ENCODE measurements around the gene CHURC1. TPM values are rescaled to one million over a fixed set of nuclear protein-coding genes. Genes with fewer than 3 reads are reported as not detected.
A peak's percentile ranks its signal among the peaks of the same experiment; 100 is the strongest.

The CHURC1 gene
- total and polyA plus RNA-seq, 2 of the 13 experiments (the other 11 are each of a cell fraction or from before 2014, with no cell fraction given): 41.1 to 74.4 TPM

GRCh38 chr14:64915029-64915424 lies 772 bp downstream of the CHURC1 start (continued):
- no peak for TF ChIP-seq ZNF329 (CRISPR knock-in tag; IDR thresholded peaks at IDR 0.05; ENCODE audit: low read depth)
- no peak for TF ChIP-seq AHR (CRISPR knock-in tag; IDR thresholded peaks at IDR 0.05)
- peak; percentile 94 for TF ChIP-seq ZNF770 (CRISPR knock-in tag; IDR thresholded peaks at IDR 0.05)
- TF ChIP-seq ZNF333 (CRISPR knock-in tag; IDR thresholded peaks at IDR 0.05; ENCODE audit: borderline replicate concordance): no peak
- no peak for TF ChIP-seq MTF2 (CRISPR knock-in tag; IDR thresholded peaks at IDR 0.05; ENCODE audit: borderline replicate concordance)
- TF ChIP-seq ZNF318 (CRISPR knock-in tag; IDR thresholded peaks at IDR 0.05): no peak
- no peak for TF ChIP-seq FOXC1 (CRISPR knock-in tag; IDR thresholded peaks at IDR 0.05; ENCODE audit: borderline replicate concordance)
- TF ChIP-seq IRX3 (CRISPR knock-in tag; IDR thresholded peaks at IDR 0.05; ENCODE audit: borderline replicate concordance, low read depth): no peak
- no peak for TF ChIP-seq CREBL2 (CRISPR knock-in tag; IDR thresholded peaks at IDR 0.05; ENCODE audit: borderline replicate concordance)
- no peak for TF ChIP-seq DMTF1 (CRISPR knock-in tag; IDR thresholded peaks at IDR 0.05)
- TF ChIP-seq CEBPG (CRISPR knock-in tag; IDR thresholded peaks at IDR 0.05): no peak
